ENCODE results near the gene PDE8B. TPM values are rescaled to one million over a fixed set of nuclear protein-coding genes. Genes with fewer than 3 reads are reported as not detected.

Gene PDE8B
- total RNA-seq, 4 donors from 2014 or later = 0.79 to 2.7 (median 1.4) TPM; not detected in 1

GRCh38 chr5:77333451-77334123 is 123.1 kb downstream of the PDE8B start:
- Histone ChIP-seq H3K27ac (no peak overlapping the region), H3K4me1 (no peaks in the 10 kb centered on the region), H3K4me3 (no peak overlapping the region), H3K36me3 (no peaks in the 10 kb centered on the region), H3K27me3 (peaks cover 0 to 7% (median 0%) of the 10 kb centered on the region in 4 donors), H3K9me3 (no peaks in the 10 kb centered on the region)
- 69 to 80% methylated on average over 5 of the region's 5 CpGs for WGBS, 2 donors
- no peak for TF ChIP-seq POLR2A (IDR thresholded peaks at IDR 0.05)
- TF ChIP-seq CTCF (IDR thresholded peaks at IDR 0.05) = no peak
- no peak for DNase-seq
- intact Hi-C loops (cut with DNase I) = no loop called here

GRCh38 chr5:77337246-77337645 is 126.8 kb downstream of the PDE8B start:
- H3K36me3 ChIP-seq = no peaks in the 10 kb centered on the region
- no peak overlapping the region for H3K27ac ChIP-seq
- 66 to 77% methylated on average over 3 of the region's 3 CpGs for WGBS, 2 donors
- H3K27me3 ChIP-seq = no peaks in the 10 kb centered on the region
- H3K4me1 ChIP-seq = no peaks in the 10 kb centered on the region
- intact Hi-C loops (cut with DNase I) = no loop called here
- DNase-seq = no peak
- H3K9me3 ChIP-seq = no peaks in the 10 kb centered on the region
- TF ChIP-seq CTCF (IDR thresholded peaks at IDR 0.05) (no peak), POLR2A (IDR thresholded peaks at IDR 0.05) (no peak)
- no peak overlapping the region for H3K4me3 ChIP-seq

- intact Hi-C loops (cut with DNase I) = no loop called here
- H3K9me3 ChIP-seq = no peaks in the 10 kb centered on the region
- H3K4me3 ChIP-seq = no peak overlapping the region
- WGBS, 2 donors = 55 to 75% methylated on average over 3 to 4 of the region's 4 CpGs
- no peak for TF ChIP-seq CTCF (IDR thresholded peaks at IDR 0.05)
- no peak for TF ChIP-seq POLR2A (IDR thresholded peaks at IDR 0.05)
- no peaks in the 10 kb centered on the region for H3K36me3 ChIP-seq
- no peaks in the 10 kb centered on the region for H3K27me3 ChIP-seq
- no peak for DNase-seq
- no peaks in the 10 kb centered on the region for H3K4me1 ChIP-seq
- no peak overlapping the region for H3K27ac ChIP-seq
Measured at GRCh38 chr5:77337686-77338085, 127.2 kb downstream of the PDE8B start.

- H3K4me1 ChIP-seq = no peaks in the 10 kb centered on the region
- TF ChIP-seq POLR2A (IDR thresholded peaks at IDR 0.05) (no peak), CTCF (IDR thresholded peaks at IDR 0.05) (no peak)
- H3K27me3 ChIP-seq = no peaks in the 10 kb centered on the region
- 75 to 78% methylated on average over 4 of the region's 4 CpGs for WGBS, 2 donors
- H3K4me3 ChIP-seq = no peak overlapping the region
- no peaks in the 10 kb centered on the region for H3K9me3 ChIP-seq
- no peak for DNase-seq
- H3K27ac ChIP-seq = no peak overlapping the region
- no peaks in the 10 kb centered on the region for H3K36me3 ChIP-seq
- intact Hi-C loops (cut with DNase I) = no loop called here
Measured at GRCh38 chr5:77339337-77339890, 128.9 kb downstream of the PDE8B start.

GRCh38 chr5:77343165-77343564 is 132.7 kb downstream of the PDE8B start:
- Histone ChIP-seq H3K27me3 (peaks cover 0 to 5% (median 0%) of the 10 kb centered on the region in 4 donors), H3K36me3 (no peaks in the 10 kb centered on the region), H3K4me3 (no peak overlapping the region), H3K27ac (no peak overlapping the region), H3K4me1 (no peaks in the 10 kb centered on the region), H3K9me3 (no peaks in the 10 kb centered on the region)
- no peak for DNase-seq
- intact Hi-C loops (cut with DNase I) = no loop called here
- WGBS, 2 donors = 51 to 64% methylated on average over 3 of the region's 3 CpGs
- no peak for TF ChIP-seq POLR2A (IDR thresholded peaks at IDR 0.05)
- TF ChIP-seq CTCF (IDR thresholded peaks at IDR 0.05) = no peak

Data from esophagus squamous epithelium (tissue), 5 donors.